Stimulated activated CD8-positive, alpha-beta memory T cell treated with anti-CD3 and anti-CD28 coated beads, Interleukin-15, amount 100 ng/mL, for 24 hours (primary cell): ENCODE results near the gene SLC25A44.
"Not testable (repeated sequence)": the region's sequence is repeated elsewhere in the genome, so short reads cannot be mapped to it uniquely, and the experiment has no call there.

Experiments used
- DNase-seq: peaks from one replicate; pipeline ENCODE4 v3.0.0-alpha.2; 2020; ENCODE audit warnings: low read depth

SLC25A44 gene

DNA sequence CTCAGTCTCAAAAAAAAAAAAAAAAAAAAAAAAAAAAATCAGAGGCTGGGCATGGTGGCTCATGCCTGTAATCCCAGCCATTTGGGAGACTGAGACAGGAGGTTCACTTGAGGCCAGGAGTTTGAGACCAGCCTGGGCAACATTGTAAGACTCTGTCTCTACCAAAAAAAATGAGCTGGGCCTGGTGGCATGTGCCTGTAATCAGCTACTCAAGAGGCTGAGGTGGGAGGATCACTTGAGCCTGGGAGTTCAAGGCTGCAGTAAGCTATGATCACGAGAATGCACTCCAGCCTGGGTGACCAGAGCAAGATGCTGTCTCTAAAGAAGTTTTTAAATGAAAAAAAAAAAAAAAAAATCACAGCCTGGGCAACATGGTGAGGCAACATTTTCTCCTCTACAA lies 30.2 kb upstream of the SLC25A44 start:
- DNase-seq: no peak

DNA sequence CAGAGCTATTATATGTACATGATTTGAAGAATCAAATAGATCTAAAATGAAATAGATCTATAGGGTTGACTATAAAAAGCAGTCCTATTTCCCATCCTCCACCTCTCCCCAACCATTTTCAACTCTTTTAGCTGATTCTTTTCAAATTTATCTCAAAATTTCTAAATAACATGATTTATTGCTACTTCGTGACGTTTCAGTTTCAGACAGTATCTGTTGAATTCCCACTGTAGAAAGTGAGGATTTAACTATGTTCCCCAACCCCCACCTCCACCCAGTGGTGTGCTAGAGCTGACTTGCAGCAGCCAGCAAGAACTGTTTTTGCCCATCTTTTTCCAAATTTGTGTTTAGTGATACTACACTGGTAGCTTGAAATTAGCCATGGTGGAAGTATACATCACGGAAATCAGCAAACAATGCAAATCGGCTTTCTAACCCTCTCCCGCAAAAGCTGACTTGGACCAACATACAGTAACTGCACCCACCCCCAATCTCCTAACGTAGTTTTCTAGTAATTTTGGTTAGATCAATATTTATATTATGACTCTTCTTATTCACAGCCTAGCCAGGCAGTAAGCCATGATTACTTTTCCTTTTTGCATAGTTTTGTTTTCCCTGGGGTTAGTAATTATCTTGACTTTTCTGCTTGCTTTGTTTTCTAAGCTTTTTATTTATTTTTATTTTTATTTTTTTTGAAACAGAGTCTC lies 29.6 kb upstream of the SLC25A44 start:
- no peak for DNase-seq

DNA sequence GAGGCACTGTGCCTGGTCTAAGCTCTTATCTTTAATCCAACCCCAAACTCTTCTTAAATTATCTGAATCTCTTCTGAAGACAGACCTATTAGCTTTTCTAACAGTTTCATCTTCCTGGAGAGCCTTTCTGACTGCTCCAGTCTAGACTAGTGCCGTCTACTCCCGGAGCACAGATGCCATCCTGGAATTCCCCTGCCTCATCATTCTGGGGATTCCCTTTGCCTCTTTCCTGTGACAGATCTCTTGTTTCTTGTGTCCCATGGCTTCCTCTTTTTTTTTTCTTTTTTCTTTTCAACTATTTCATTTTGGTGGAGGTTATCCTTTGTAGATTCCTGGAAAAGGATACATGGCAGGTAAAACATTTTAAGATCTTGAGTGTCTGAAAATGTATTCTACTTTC lies 28.8 kb upstream of the SLC25A44 start:
- no peak for DNase-seq

DNA sequence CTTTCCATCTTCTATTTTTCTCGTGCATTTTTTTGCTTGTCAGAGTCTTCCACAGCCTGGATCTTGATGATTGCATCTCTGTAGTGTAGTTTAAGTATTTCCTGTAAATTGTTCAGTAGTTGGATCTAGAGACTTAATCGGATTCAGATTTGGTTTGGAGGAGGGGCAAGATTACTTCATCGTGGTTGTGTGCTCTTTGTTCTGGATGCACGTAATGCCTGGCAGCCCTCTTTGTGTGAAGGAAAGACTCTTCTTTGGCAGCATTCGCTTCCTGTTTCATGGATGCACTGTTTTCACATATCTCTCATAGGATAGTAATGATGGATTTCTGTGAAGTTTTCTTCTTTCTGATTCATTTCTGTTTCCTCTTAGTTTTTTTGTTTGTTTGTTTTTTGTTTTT lies 26.4 kb upstream of the SLC25A44 start:
- DNase-seq: no peak

DNA sequence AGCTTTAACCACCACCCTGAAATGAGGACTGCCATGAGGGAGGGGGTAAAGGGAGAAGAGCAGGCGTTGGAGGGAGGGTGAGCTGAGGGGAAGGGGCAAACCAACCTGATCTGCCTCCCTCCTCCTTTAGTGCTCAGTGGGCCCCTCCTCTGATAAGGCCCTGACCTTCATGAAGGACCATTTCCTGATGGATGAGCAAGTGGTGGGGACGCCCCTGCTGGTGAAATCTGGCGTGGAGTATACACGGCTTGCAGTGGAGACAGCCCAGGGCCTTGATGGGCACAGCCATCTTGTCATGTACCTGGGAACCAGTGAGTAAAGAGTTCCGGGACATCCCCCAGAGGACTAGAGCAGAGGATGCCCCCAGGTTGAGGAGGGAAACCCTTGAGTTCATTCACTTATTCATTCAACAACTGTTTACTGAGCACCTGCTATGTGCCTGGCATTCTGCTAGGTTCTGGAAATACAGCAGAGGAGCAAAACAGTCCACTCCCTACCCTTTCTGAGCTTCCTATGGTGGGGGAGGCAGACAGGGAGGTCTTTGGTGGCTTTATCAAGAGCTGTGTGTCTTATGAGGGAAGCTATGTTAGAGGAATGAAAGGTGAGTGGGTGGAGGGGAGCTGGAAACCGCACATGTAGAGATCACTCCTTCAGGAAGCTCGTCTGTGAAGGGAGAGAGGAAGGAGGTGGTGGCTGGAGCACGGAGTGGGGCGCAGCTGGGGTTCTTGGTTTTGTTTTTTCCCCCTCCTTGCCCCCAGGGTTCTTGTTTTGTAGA lies 21.0 kb upstream of the SLC25A44 start:
- no peak for DNase-seq

DNA sequence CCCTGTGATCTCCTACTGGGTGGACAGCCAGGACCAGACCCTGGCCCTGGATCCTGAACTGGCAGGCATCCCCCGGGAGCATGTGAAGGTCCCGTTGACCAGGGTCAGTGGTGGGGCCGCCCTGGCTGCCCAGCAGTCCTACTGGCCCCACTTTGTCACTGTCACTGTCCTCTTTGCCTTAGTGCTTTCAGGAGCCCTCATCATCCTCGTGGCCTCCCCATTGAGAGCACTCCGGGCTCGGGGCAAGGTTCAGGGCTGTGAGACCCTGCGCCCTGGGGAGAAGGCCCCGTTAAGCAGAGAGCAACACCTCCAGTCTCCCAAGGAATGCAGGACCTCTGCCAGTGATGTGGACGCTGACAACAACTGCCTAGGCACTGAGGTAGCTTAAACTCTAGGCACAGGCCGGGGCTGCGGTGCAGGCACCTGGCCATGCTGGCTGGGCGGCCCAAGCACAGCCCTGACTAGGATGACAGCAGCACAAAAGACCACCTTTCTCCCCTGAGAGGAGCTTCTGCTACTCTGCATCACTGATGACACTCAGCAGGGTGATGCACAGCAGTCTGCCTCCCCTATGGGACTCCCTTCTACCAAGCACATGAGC lies 17.2 kb upstream of the SLC25A44 start:
- no peak for DNase-seq

DNA sequence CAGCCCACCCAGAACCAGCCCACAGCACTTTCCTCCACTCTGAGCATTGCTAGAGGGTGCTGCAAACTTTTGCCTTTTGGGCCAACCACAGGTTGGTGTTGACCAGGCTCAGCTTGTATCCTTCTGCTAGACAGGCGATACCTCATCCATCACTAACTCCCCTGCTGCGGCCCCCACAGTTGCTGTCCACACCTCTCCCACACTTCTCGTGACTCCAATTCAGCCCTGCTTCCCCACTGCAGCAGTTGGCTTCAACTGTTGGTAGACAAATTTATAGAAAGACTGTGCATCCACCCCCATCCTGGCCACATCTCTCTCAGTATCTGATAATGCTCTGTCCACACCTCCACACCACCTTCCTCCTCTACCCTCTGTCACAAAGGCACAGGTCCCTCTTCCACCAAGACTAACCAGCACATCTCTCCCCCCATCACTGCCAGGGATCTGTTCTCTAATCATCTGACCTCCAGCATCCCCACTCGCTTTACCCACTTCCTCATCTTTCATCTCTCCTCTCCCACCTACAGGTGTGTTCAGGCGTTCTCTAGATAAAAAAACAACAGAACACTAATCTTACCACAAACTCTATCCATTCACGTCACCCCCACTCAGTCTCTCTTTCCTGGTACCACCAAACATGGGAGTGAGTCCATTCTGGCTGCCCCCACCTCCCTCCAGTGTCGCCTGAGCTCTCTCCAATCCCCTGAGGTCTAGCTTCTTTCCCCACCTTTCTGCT lies 15.8 kb upstream of the SLC25A44 start:
- no peak for DNase-seq

DNA sequence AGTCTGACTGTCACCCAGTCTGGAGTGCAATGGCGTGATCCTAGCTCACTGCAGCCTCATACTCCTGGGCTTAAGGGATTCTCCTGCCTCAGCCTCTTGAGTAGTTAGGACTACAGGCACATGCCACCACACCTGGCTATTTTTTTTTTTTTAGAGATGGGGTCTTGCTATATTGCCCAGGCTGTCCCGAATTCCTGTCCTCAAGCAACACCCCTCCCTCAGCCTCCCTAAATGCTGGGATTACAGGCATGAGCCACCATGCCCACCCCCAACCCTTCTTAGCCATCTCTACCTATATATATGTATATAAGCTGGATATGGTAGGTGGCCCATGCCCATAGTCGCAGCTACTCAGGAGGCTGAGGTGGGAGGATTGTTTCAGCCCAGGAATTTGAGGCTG lies 13.4 kb upstream of the SLC25A44 start:
- DNase-seq: no peak

DNA sequence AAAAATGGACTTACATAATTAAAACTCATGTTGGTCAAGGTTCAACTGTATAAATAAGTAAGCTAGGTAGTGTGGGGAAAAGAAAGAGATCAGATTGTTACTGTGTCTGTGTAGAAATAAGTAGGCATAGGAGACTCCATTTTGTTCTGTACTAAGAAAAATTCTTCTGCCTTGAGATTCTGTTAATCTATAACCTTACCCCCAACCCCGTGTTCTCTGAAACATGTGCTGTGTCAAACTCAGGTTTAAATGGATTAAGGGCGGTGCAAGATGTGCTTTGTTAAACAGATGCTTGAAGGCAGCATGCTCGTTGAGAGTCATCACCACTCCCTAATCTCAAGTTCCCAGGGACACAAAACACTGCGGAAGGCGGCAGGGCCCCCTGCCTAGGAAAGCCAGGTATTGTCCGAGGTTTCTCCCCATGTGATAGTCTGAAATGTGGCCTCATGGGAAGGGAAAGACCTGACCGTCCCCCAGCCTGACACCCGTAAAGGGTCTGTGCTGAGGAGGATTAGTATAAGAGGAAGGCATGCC lies 12.4 kb upstream of the SLC25A44 start:
- DNase-seq: not testable (repeated sequence)

DNA sequence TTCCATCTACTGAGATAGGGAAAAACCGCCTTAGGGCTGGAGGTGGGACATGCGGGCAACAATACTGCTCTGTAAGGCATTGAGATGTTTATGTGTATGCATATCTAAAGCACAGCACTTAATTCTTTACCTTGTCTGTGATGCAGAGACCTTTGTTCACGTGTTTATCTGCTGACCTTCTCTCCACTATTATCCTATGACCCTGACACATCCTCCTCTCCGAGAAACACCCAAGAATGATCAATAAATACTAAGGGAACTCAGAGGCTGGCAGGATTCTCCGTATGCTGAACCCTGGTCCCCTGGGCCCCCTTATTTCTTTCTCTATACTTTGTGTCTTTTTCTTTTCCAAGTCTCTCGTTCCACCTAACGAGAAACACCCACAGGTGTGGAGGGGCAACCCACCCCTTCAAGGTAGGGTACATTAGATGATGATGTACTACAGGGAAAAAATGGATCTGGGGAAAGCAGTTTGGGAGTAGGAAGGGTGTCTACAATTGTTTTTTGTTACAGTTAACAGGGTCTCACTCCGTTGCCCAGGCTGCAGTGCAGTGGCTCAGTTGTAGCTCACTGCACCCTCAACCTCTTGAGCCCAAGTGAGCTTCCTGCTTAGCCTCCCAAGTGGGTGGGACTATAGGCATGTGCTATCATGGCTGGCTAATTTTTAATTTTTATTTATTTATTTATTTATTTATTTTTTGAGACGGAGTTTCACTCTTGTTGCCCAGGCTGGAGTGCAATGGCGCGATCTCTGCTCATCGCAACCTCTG lies 11.7 kb upstream of the SLC25A44 start:
- not testable (repeated sequence) for DNase-seq

DNA sequence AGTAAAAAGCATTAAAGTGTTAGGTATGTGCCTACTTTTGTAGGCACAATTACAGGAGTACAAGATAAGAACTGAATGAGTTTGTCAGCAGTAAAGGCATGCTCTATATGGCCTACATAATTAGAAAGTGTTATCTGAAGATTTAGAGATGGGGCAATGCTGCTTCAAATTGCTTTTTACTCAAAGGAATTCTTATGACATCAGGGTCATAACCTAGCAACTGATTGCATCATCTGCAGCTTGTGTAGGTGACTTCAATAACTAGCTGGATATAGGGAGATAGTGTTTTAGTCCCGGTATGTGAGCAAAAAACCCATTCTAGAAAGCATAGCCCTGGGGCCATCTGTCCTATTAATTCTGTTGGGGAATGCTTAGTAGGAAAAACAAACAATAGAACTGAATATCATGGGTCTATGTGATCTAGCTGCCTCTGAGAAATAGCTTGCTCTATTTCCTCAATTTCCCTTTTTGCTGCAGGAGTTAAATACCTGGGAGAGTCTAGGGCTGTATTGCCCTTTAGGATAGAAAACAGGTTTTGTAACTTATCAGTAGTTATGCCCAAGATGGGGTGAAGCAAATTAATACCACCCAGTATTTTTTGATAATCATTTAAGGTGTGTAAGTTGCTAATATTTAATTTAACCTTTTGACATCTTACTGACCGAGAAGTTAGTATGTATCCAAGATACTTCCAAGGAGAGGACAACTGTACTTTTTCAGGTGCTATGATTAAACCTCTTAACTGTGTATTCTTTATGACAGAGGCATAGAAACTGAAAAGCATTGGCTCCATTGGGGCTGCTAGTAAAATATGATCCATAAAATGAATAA lies 7.3 kb upstream of the SLC25A44 start:
- not testable (repeated sequence) for DNase-seq

DNA sequence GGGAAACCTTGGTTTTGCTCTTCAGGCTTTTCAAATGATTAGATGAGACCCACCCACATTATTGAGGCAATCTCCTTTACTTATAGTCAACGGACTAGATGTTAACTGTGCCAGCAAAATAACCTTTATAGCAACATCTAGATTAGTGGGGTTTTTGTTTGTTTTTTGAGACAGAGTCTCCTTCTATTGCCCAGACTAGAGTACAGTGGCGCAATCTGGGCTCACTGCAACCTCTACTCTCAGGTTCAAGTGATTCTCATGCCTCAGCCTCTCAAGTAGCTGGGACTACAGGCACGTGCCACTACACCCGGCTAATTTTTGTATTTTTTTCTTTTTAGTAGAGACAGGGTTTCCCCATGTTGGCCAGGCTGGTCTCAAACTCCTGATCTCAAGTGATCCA lies 3.6 kb upstream of the SLC25A44 start:
- DNase-seq: not testable (repeated sequence)

DNA sequence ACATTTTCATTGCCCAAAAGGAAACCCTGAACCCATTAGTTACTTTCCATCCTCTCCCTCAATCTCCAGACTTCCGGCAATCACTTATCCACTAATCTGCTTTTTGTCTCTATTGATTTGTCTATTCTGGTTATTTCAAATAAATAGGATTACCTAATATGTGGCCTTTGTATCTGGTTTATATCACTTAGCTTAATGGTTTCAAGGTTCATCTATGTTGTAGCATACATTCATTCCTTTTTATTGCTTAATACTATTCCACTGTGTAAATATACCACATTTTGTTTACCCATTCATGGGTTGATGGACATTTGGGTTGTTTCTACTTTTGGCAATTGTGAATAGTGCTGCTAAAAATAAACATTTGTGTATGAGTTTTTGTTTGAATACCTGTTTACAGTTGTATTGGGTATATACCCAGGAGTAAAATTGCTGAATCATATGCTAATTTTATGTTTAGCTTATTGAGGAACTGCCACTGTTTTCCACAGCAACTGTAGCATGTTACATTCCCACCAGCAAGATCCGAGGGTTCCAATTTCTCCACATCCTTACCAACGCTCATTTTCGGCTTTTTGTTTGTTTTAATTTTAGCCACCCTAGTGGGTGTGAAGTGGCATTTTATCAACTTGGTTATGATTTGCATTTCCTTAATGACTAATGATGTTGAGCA lies 2.5 kb upstream of the SLC25A44 start:
- DNase-seq: no peak

DNA sequence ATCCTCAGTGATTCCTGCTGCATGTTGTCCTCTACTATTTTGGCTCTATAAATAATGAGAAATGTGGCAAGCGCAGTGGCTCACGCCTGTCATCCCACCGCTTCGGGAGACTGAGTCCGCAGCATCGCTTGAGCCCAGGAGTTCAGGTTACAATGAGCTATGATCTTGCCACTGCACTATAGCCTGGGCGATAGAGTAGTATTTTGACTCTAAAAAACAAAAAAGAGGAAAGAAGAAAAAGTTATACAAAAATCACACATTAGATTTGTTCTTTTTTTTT lies 756 bp upstream of the SLC25A44 start:
- no peak for DNase-seq

DNA sequence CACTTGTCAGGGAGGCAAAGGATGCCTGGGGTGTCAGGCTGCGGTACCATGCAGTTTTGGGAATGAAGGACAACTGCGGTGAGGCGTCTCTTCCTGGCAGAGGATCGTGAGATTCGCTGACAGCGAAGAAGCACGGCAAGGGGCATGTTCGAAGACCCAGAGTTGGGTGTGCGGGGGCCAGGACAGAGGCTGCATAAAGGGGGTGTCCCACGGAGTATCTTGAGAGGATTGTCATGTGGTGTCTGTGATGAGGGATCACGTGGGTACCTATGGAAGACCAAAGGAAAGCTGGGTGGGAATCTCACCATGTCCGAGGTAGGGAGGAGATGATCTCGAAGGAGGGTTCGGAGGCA lies 372 bp downstream of the SLC25A44 start:
- no peak for DNase-seq

DNA sequence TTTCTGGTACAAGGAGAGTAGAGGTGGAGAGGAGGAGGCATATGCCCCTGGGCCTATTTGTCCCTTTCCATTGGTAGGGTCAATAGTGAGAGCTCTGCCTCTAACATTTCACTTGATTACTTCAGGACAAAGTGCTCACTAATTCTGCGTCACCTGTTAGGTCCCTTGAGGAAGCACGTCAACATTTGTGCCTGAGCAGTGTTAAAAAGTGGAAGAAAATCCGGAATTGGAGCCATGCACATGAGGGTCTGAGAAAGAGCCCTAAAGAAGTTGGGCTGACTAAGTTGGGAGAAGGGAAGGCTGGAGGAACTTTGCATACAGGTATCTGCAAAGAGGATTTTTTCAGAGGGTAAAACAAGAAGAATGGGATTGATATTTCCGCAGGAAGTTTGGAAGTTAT lies 1.9 kb downstream of the SLC25A44 start:
- DNase-seq: no peak

DNA sequence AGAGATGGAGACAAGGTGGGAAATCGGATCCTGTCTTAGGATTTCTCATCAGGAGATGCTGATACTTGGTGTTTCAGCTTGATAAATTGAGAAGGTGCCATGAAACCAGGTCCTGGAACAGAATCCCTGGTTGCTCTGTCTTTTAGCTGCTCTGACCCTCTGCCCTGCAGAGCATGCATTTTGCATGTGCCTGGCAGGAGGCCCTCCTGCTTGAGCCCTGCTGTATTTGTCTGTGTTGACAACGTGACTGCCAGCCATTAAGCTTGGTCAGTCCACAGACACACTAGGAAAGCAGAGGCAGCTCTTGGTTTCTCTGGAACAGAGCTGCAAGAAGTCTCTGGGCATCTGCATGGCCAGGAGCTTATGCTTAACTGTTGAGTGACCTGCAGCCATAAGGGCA lies 2.5 kb downstream of the SLC25A44 start:
- no peak for DNase-seq

DNA sequence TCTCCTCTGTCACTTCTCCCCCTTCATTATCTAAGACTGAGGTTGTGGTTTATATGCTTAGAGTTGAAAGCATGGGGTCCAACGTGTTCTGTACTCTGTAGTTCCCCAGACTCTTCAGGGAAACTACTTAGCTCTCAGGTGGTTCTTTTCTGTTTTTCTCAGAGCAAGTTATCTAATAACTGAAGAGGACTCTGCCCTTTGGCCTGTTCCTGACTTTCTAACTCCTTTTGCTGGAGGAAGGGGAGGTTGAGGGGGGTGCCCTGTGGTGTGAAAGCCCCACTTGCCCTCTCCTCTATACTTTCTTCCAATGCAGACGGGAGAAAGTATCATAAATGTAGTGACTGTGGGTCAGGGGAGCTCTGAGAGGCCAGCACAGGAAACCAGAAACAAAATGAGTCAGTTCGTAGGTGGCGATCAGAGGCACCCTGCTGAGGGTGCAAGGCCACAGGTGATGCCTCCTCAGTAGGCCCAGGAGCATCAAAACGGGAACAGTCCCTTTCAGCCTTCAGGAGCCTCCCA lies 5.0 kb downstream of the SLC25A44 start:
- no peak for DNase-seq

DNA sequence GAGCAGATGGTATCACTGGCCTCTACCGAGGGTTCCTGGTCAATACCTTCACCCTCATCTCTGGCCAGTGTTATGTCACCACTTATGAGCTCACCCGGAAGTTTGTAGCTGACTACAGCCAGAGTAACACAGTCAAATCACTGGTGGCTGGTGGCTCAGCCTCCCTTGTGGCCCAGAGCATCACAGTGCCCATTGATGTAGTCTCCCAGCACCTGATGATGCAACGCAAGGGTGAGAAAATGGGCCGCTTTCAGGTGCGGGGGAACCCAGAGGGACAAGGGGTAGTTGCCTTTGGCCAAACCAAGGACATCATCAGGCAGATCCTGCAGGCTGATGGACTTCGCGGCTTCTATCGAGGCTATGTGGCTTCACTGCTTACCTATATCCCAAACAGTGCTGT lies 6.1 kb downstream of the SLC25A44 start:
- DNase-seq: no peak

DNA sequence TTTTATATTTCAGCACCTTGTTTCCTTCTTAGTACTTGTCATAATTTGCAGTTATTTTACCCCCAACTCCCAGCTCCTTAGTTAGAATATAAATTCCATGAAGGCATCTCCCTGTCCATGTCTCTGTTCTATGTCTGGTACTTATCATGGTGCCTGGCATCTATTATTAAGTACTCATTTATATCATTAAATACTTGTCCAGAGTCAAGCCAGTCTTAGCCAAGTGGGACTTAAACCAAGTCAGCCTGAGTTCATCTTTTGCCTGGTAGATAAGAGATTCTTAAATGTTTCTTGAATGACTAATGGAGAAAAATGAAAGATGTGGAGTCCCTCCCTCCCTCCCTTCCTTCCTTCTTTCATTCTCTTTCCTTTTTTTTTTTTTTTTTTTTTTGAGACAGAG lies 9.4 kb downstream of the SLC25A44 start:
- no peak for DNase-seq
